ENCODE data around the gene CASQ2.

- TF ChIP-seq POLR2A (IDR thresholded peaks at IDR 0.05; ENCODE audit: low read depth, low read length) (no peak), POLR2AphosphoS5 (IDR thresholded peaks at IDR 0.05; ENCODE audit: low read depth, low read length) (no peak), TAF1 (IDR thresholded peaks at IDR 0.05; ENCODE audit: low read depth, low read length) (no peak), PAX5 (IDR thresholded peaks at IDR 0.05; ENCODE audit: insufficient read depth, low read length, severe bottlenecking) (no peak)
Measured at GRCh38 chr1:115680730-115681111, 87.8 kb downstream of the CASQ2 start.
